ENCODE results near the gene SLC44A2.
"Not testable (repeated sequence)": the region's sequence is repeated elsewhere in the genome, so short reads cannot be mapped to it uniquely, and the experiment has no call there.

SLC44A2 gene

GRCh38 chr19:10646456-10647159 lies 21.3 kb downstream of the SLC44A2 start:
- no peak overlapping the region for H3K27ac Mint-ChIP-seq
- no peaks in the 10 kb centered on the region for H3K27me3 Mint-ChIP-seq
- ATAC-seq (replicated peaks), result no peak
- H3K4me1 Mint-ChIP-seq (ENCODE audit: low read depth in 2 of 2), result peaks cover 8 to 9% of the 10 kb centered on the region in 2 donors
- H3K4me3 Mint-ChIP-seq, result no peak overlapping the region
- no peaks in the 10 kb centered on the region for H3K9me3 Mint-ChIP-seq
- DNase-seq, result no peak
- peaks cover 24% of the 10 kb centered on the region for H3K36me3 Mint-ChIP-seq (ENCODE audit: insufficient read depth)

- ATAC-seq (replicated peaks), result no peak
Measured at GRCh38 chr19:10648360-10648759, 23.0 kb downstream of the SLC44A2 start.

GRCh38 chr19:10651851-10652250 lies 26.5 kb downstream of the SLC44A2 start:
- DNase-seq (no peak), ATAC-seq (replicated peaks) (no peak)
- Mint-ChIP-seq H3K27ac (peak overlapping the region; percentile 46 to 99), H3K4me1 (ENCODE audit: low read depth in 2 of 2) (peaks cover 29 to 30% of the 10 kb centered on the region in 2 donors), H3K36me3 (ENCODE audit: insufficient read depth) (peaks cover 47% of the 10 kb centered on the region), H3K4me3 (peak overlapping the region in 1 of 2 donors; percentile 95), H3K27me3 (no peaks in the 10 kb centered on the region), H3K9me3 (no peaks in the 10 kb centered on the region)

More at GRCh38 chr19:10648360-10648759, 23.0 kb downstream of the SLC44A2 start:
- Mint-ChIP-seq H3K27me3 (no peaks in the 10 kb centered on the region), H3K36me3 (ENCODE audit: insufficient read depth) (peaks cover 24% of the 10 kb centered on the region), H3K4me3 (no peak overlapping the region), H3K4me1 (ENCODE audit: low read depth in 2 of 2) (peaks cover 15 to 20% of the 10 kb centered on the region in 2 donors), H3K27ac (no peak overlapping the region), H3K9me3 (no peaks in the 10 kb centered on the region)
- no peak for DNase-seq

- Mint-ChIP-seq H3K9me3 (no peaks in the 10 kb centered on the region), H3K27me3 (no peaks in the 10 kb centered on the region), H3K4me1 (ENCODE audit: low read depth in 2 of 2) (peaks cover 32 to 38% of the 10 kb centered on the region in 2 donors), H3K4me3 (peak overlapping the region; percentile 95 to 97), H3K36me3 (ENCODE audit: insufficient read depth) (peaks cover 57% of the 10 kb centered on the region), H3K27ac (peak overlapping the region; percentile 99)
- ATAC-seq (replicated peaks), result no peak
- DNase-seq, result no peak
Measured at GRCh38 chr19:10653482-10653731, 28.1 kb downstream of the SLC44A2 start.

- Mint-ChIP-seq H3K27me3 (no peaks in the 10 kb centered on the region), H3K4me3 (peak within 1 kb of the TSS; percentile 95 to 97), H3K27ac (peak within 1 kb of the TSS; percentile 99), H3K36me3 (ENCODE audit: insufficient read depth) (peaks cover 58% of the 10 kb centered on the region), H3K4me1 (ENCODE audit: low read depth in 2 of 2) (peaks cover 32 to 38% of the 10 kb centered on the region in 2 donors), H3K9me3 (no peaks in the 10 kb centered on the region)
- peak; percentile 80 for ATAC-seq (replicated peaks)
- peak; percentile 100 for DNase-seq
Measured at GRCh38 chr19:10653732-10654609, 28.6 kb downstream of the SLC44A2 start, which contains the start of gene ILF3. Gene ILF3, plus strand, starts transcription at chr19:10654346. Its CDS starts 16,260 bp downstream, at chr19:10670606.

GRCh38 chr19:10654610-10655456 lies 29.5 kb downstream of the SLC44A2 start:
- Mint-ChIP-seq H3K9me3 (no peaks in the 10 kb centered on the region), H3K4me1 (ENCODE audit: low read depth in 2 of 2) (peaks cover 32 to 42% of the 10 kb centered on the region in 2 donors)
- DNase-seq, result peak in 2 of 3 experiments; percentile 53 to 59

GRCh38 chr19:10655457-10656312 lies 30.3 kb downstream of the SLC44A2 start:
- H3K4me3 Mint-ChIP-seq, result peak overlapping the region; percentile 95 to 97
- H3K27me3 Mint-ChIP-seq, result no peaks in the 10 kb centered on the region
- H3K36me3 Mint-ChIP-seq (ENCODE audit: insufficient read depth), result peaks cover 72% of the 10 kb centered on the region
- ATAC-seq (replicated peaks) (no peak), DNase-seq (no peak)
- H3K27ac Mint-ChIP-seq, result peak overlapping the region; percentile 93 to 99
- peaks cover 38 to 50% of the 10 kb centered on the region in 2 donors for H3K4me1 Mint-ChIP-seq (ENCODE audit: low read depth in 2 of 2)
- no peaks in the 10 kb centered on the region for H3K9me3 Mint-ChIP-seq

More at GRCh38 chr19:10654610-10655456, 29.5 kb downstream of the SLC44A2 start:
- Mint-ChIP-seq H3K27ac (peak overlapping the region; percentile 99), H3K27me3 (no peaks in the 10 kb centered on the region), H3K36me3 (ENCODE audit: insufficient read depth) (peaks cover 67% of the 10 kb centered on the region), H3K4me3 (peak overlapping the region; percentile 95 to 97)
- ATAC-seq (replicated peaks), result peak; percentile 18

GRCh38 chr19:10660346-10660745 lies 35.0 kb downstream of the SLC44A2 start:
- Mint-ChIP-seq H3K9me3 (no peaks in the 10 kb centered on the region), H3K27me3 (no peaks in the 10 kb centered on the region), H3K4me1 (ENCODE audit: low read depth in 2 of 2) (peaks cover 38 to 56% of the 10 kb centered on the region in 2 donors), H3K27ac (peak overlapping the region in 1 of 2 donors; percentile 46), H3K36me3 (ENCODE audit: insufficient read depth) (peaks cover 52% of the 10 kb centered on the region), H3K4me3 (peak overlapping the region; percentile 31 to 33)
- ATAC-seq (replicated peaks) (no peak), DNase-seq (no peak)

- no peaks in the 10 kb centered on the region for H3K9me3 Mint-ChIP-seq
- H3K4me3 Mint-ChIP-seq, result peak overlapping the region in 1 of 2 donors; percentile 72
- peaks cover 52% of the 10 kb centered on the region for H3K36me3 Mint-ChIP-seq (ENCODE audit: insufficient read depth)
- H3K27me3 Mint-ChIP-seq, result no peaks in the 10 kb centered on the region
- H3K27ac Mint-ChIP-seq, result no peak overlapping the region
- DNase-seq (no peak), ATAC-seq (replicated peaks) (no peak)
- peaks cover 29 to 41% of the 10 kb centered on the region in 2 donors for H3K4me1 Mint-ChIP-seq (ENCODE audit: low read depth in 2 of 2)
Measured at GRCh38 chr19:10661946-10662345, 36.6 kb downstream of the SLC44A2 start.

- Mint-ChIP-seq H3K27me3 (no peaks in the 10 kb centered on the region), H3K27ac (peak overlapping the region in 1 of 2 donors; percentile 70), H3K36me3 (ENCODE audit: insufficient read depth) (peaks cover 51% of the 10 kb centered on the region), H3K4me1 (ENCODE audit: low read depth in 2 of 2) (peaks cover 28 to 38% of the 10 kb centered on the region in 2 donors), H3K4me3 (peak overlapping the region; percentile 15 to 72), H3K9me3 (no peaks in the 10 kb centered on the region)
- no peak for ATAC-seq (replicated peaks)
- DNase-seq, result no peak
Measured at GRCh38 chr19:10662384-10663251, 37.3 kb downstream of the SLC44A2 start.

- peaks cover 34 to 44% of the 10 kb centered on the region in 2 donors for H3K4me1 Mint-ChIP-seq (ENCODE audit: low read depth in 2 of 2)
- DNase-seq; H3K9me3 Mint-ChIP-seq; ATAC-seq (replicated peaks); H3K27me3 Mint-ChIP-seq: not testable (repeated sequence)
- H3K4me3 Mint-ChIP-seq, result peak overlapping the region; percentile 15 to 72
- H3K27ac Mint-ChIP-seq, result peak overlapping the region in 1 of 2 donors; percentile 70
- peaks cover 49% of the 10 kb centered on the region for H3K36me3 Mint-ChIP-seq (ENCODE audit: insufficient read depth)
Measured at GRCh38 chr19:10663252-10663563, 37.9 kb downstream of the SLC44A2 start.

- H3K4me3 Mint-ChIP-seq, result peak overlapping the region; percentile 38 to 61
- peak; percentile 17 for ATAC-seq (replicated peaks)
Measured at GRCh38 chr19:10667867-10668266, 42.5 kb downstream of the SLC44A2 start.

More at GRCh38 chr19:10667867-10668266, 42.5 kb downstream of the SLC44A2 start:
- peak overlapping the region in 1 of 2 donors; percentile 91 for H3K27ac Mint-ChIP-seq
- H3K36me3 Mint-ChIP-seq (ENCODE audit: insufficient read depth), result peaks cover 57% of the 10 kb centered on the region
- H3K27me3 Mint-ChIP-seq, result no peaks in the 10 kb centered on the region
- no peaks in the 10 kb centered on the region for H3K9me3 Mint-ChIP-seq
- no peak for DNase-seq
- H3K4me1 Mint-ChIP-seq (ENCODE audit: low read depth in 2 of 2), result peaks cover 40 to 45% of the 10 kb centered on the region in 2 donors
